Measurements from ENCODE around the gene MYO9A.
"Not testable (repeated sequence)": the region's sequence is repeated elsewhere in the genome, so short reads cannot be mapped to it uniquely, and the experiment has no call there.

The MYO9A gene

DNA sequence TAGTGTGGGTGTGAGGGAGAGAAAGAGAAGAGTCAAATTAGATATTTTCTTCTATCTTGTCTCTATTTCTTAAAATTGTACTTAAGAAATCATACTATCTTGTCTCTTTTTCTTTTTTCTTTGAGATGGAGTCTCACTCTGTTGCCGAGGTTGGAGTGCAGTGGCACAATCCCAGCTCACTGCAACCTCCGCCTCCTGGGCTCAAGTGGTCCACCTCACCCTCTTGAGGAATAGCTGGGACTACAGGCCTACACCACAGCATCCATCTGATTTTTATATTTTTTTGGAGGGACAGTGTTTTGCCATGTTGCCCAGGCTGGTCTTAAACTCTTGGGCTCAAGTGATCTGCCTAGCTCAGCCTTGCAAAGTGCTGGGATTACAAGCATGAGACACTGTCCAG is 104.2 kb downstream of the MYO9A start:
- H3K4me3 ChIP-seq (ENCODE audit: insufficient read length, low read depth), result no peak overlapping the region
- no peaks in the 10 kb centered on the region for H3K27me3 ChIP-seq (ENCODE audit: insufficient read depth, insufficient read length)
- no peak overlapping the region for H3K9ac ChIP-seq (ENCODE audit: insufficient read length, low read depth)
- H3K36me3 ChIP-seq (ENCODE audit: insufficient read depth, insufficient read length, low read length), result peaks cover 11% of the 10 kb centered on the region
- TF ChIP-seq YY1 (IDR thresholded peaks at IDR 0.05; ENCODE audit: insufficient read depth, insufficient read length), result no peak
- no peaks in the 10 kb centered on the region for H3K9me3 ChIP-seq (ENCODE audit: insufficient read depth, low read length)
- no peaks in the 10 kb centered on the region for H3K4me1 ChIP-seq (ENCODE audit: insufficient read depth, insufficient read length)
- DNase-seq (ENCODE audit: low read depth, low spot score), result no peak

DNA sequence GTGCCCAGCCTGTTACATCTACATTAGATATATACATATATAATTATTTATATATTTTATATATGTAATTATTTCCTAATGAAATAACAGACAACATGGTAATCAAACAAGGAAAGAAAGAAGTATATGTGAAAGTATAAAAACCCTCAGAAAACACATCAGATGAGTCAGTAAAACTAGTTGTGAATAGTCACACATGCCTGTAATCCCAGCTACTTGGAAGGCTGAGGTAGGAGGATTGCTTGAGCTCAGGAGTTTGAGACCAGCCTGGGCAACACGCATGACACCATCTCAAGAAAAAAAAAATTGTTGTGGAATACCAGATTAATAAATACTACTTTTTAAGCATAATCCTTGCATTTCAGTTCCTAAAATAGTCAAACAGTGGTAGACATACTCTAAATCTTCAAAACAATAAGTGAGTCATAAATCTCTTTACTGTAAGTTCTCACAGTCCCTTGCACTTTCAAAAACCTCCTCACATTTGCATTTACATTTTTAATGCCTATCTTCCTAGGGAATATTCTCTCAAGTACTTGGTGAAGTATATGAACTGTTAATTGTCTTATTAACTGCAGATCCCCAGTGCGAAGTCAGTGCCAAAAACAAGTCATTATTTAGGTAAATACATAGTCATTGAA is 106.5 kb downstream of the MYO9A start:
- Histone ChIP-seq H3K27me3 (ENCODE audit: insufficient read depth, insufficient read length) (no peaks in the 10 kb centered on the region), H3K9ac (ENCODE audit: insufficient read length, low read depth) (no peak overlapping the region), H3K4me3 (ENCODE audit: insufficient read length, low read depth) (no peak overlapping the region), H3K36me3 (ENCODE audit: insufficient read depth, insufficient read length, low read length) (peaks cover 15% of the 10 kb centered on the region), H3K4me1 (ENCODE audit: insufficient read depth, insufficient read length) (no peaks in the 10 kb centered on the region), H3K9me3 (ENCODE audit: insufficient read depth, low read length) (no peaks in the 10 kb centered on the region)
- DNase-seq (ENCODE audit: low read depth, low spot score), result no peak
- no peak for TF ChIP-seq YY1 (IDR thresholded peaks at IDR 0.05; ENCODE audit: insufficient read depth, insufficient read length)
- no peak for TF ChIP-seq ZNF274 (IDR thresholded peaks at IDR 0.05; ENCODE audit: low read depth, low read length)
- no peak for TF ChIP-seq SUZ12 (IDR thresholded peaks at IDR 0.05; ENCODE audit: extremely low read depth, insufficient read depth, insufficient read length)

DNA sequence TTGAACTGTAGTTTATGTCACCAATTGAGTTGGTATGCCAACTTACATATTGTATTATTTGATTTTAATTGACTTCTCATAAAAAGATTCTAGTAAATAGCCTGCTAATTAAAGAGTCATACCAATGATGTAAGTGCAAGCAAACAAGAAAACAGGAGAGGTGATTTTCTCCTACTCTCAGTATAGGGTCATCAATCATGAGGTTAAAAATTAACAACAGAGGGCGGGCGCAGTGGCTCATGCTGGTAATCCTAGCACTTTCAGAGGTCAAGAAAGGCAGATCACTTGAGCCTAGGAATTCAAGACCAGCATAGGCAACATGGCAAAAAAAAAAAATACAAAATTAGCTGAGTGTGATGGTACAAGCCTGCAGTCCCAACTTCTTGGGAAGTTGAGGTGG is 108.7 kb downstream of the MYO9A start:
- Histone ChIP-seq H3K36me3 (ENCODE audit: insufficient read depth, insufficient read length, low read length) (peaks cover 19% of the 10 kb centered on the region), H3K27me3 (ENCODE audit: insufficient read depth, insufficient read length) (no peaks in the 10 kb centered on the region), H3K4me1 (ENCODE audit: insufficient read depth, insufficient read length) (no peaks in the 10 kb centered on the region), H3K9ac (ENCODE audit: insufficient read length, low read depth) (no peak overlapping the region), H3K4me3 (ENCODE audit: insufficient read length, low read depth) (no peak overlapping the region), H3K9me3 (ENCODE audit: insufficient read depth, low read length) (no peaks in the 10 kb centered on the region)
- no peak for DNase-seq (ENCODE audit: low read depth, low spot score)
- TF ChIP-seq YY1 (IDR thresholded peaks at IDR 0.05; ENCODE audit: insufficient read depth, insufficient read length) (no peak), ZNF274 (IDR thresholded peaks at IDR 0.05; ENCODE audit: low read depth, low read length) (no peak), SUZ12 (IDR thresholded peaks at IDR 0.05; ENCODE audit: extremely low read depth, insufficient read depth, insufficient read length) (no peak)

DNA sequence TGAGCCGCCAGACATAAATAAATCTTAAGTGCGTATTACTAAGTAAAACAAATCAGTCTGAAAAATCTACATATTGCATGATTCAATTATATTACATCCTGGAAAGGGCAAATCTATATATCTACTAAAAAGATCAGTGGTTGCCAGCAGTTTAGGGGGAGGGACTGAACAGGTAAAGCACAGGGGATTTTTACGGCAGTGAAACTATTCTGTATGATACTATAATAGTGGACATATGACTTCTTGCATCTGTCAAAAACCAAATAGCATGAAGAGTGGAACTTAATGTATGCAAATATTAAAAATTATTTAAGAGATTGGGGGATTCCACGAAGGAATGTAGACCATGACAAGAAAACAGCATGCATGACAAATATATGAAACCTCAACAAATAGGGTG is 111.6 kb downstream of the MYO9A start:
- TF ChIP-seq YY1 (IDR thresholded peaks at IDR 0.05; ENCODE audit: insufficient read depth, insufficient read length) (no peak), ZNF274 (IDR thresholded peaks at IDR 0.05; ENCODE audit: low read depth, low read length) (no peak), SUZ12 (IDR thresholded peaks at IDR 0.05; ENCODE audit: extremely low read depth, insufficient read depth, insufficient read length) (no peak)
- Histone ChIP-seq H3K27me3 (ENCODE audit: insufficient read depth, insufficient read length) (no peaks in the 10 kb centered on the region), H3K4me1 (ENCODE audit: insufficient read depth, insufficient read length) (no peaks in the 10 kb centered on the region), H3K9ac (ENCODE audit: insufficient read length, low read depth) (no peak overlapping the region), H3K9me3 (ENCODE audit: insufficient read depth, low read length) (no peaks in the 10 kb centered on the region), H3K36me3 (ENCODE audit: insufficient read depth, insufficient read length, low read length) (peaks cover 19% of the 10 kb centered on the region), H3K4me3 (ENCODE audit: insufficient read length, low read depth) (no peak overlapping the region)
- no peak for DNase-seq (ENCODE audit: low read depth, low spot score)

DNA sequence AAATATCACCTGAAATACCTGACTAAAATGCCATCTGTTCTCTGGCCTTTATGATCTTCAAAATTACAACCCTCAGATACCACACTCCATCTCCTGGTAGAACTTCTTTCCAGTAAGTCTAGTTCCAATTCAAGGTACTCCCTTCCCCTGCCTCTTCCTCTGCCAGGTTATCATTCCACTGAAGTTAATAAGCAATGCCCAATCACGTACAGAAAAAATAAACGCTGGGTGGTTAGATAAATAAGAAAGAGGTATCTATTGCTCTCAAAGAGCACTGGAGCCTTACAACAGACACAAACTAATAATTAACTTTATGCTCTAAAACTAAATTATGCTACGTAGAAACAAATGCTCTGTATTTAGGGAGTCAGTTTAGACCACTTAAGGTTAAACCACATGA is 112.5 kb downstream of the MYO9A start:
- TF ChIP-seq ZNF274 (IDR thresholded peaks at IDR 0.05; ENCODE audit: low read depth, low read length) (no peak), SUZ12 (IDR thresholded peaks at IDR 0.05; ENCODE audit: extremely low read depth, insufficient read depth, insufficient read length) (no peak), YY1 (IDR thresholded peaks at IDR 0.05; ENCODE audit: insufficient read depth, insufficient read length) (no peak)
- Histone ChIP-seq H3K27me3 (ENCODE audit: insufficient read depth, insufficient read length) (no peaks in the 10 kb centered on the region), H3K4me3 (ENCODE audit: insufficient read length, low read depth) (no peak overlapping the region), H3K4me1 (ENCODE audit: insufficient read depth, insufficient read length) (no peaks in the 10 kb centered on the region), H3K36me3 (ENCODE audit: insufficient read depth, insufficient read length, low read length) (peaks cover 19% of the 10 kb centered on the region), H3K9me3 (ENCODE audit: insufficient read depth, low read length) (no peaks in the 10 kb centered on the region), H3K9ac (ENCODE audit: insufficient read length, low read depth) (no peak overlapping the region)
- DNase-seq (ENCODE audit: low read depth, low spot score), result no peak

DNA sequence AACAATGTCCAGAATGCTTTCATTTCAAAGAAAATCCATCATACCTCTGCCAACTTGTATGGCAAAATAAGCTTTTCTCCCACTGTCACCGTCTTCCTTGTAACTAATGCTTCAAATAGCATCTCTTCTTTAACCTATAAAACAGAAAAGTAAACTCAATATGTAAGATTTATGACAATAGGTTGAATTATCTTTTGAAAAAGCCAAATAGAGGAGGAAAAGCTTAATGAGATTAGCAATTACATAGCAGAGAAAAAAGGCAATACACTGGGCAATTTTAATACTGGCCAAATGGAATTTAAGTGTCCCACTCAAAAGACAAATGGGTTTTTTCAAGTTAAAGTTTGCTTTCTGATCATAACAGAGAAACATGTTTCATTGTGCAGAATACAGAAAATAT is 118.1 kb downstream of the MYO9A start:
- no peak overlapping the region for H3K9ac ChIP-seq (ENCODE audit: insufficient read length, low read depth)
- DNase-seq (ENCODE audit: low read depth, low spot score), result no peak
- no peaks in the 10 kb centered on the region for H3K9me3 ChIP-seq (ENCODE audit: insufficient read depth, low read length)
- no peaks in the 10 kb centered on the region for H3K27me3 ChIP-seq (ENCODE audit: insufficient read depth, insufficient read length)
- H3K4me3 ChIP-seq (ENCODE audit: insufficient read length, low read depth), result no peak overlapping the region
- TF ChIP-seq SUZ12 (IDR thresholded peaks at IDR 0.05; ENCODE audit: extremely low read depth, insufficient read depth, insufficient read length), result no peak
- no peak for TF ChIP-seq YY1 (IDR thresholded peaks at IDR 0.05; ENCODE audit: insufficient read depth, insufficient read length)
- TF ChIP-seq ZNF274 (IDR thresholded peaks at IDR 0.05; ENCODE audit: low read depth, low read length), result no peak
- H3K36me3 ChIP-seq (ENCODE audit: insufficient read depth, insufficient read length, low read length), result peaks cover 5% of the 10 kb centered on the region
- H3K4me1 ChIP-seq (ENCODE audit: insufficient read depth, insufficient read length), result no peaks in the 10 kb centered on the region

DNA sequence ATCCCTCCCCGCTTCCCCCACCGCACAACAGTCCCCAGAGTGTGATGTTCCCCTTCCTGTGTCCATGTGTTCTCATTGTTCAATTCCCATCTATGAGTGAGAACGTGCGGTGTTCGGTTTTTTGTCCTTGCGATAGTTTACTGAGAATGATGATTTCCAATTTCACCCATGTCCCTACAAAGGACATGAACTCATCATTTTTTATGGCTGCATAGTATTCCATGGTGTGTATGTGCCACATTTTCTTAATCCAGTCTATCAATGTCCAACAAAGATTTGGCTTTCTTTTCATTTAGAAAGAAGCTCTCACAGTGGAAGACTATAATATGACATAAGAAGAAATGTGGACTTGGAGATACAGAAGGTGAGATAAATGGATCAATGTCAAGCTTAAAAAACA is 119.2 kb downstream of the MYO9A start:
- H3K4me1 ChIP-seq (ENCODE audit: insufficient read depth, insufficient read length); H3K4me3 ChIP-seq (ENCODE audit: insufficient read length, low read depth); H3K27me3 ChIP-seq (ENCODE audit: insufficient read depth, insufficient read length); DNase-seq (ENCODE audit: low read depth, low spot score); H3K36me3 ChIP-seq (ENCODE audit: insufficient read depth, insufficient read length, low read length); H3K9me3 ChIP-seq (ENCODE audit: insufficient read depth, low read length); H3K9ac ChIP-seq (ENCODE audit: insufficient read length, low read depth): not testable (repeated sequence)

DNA sequence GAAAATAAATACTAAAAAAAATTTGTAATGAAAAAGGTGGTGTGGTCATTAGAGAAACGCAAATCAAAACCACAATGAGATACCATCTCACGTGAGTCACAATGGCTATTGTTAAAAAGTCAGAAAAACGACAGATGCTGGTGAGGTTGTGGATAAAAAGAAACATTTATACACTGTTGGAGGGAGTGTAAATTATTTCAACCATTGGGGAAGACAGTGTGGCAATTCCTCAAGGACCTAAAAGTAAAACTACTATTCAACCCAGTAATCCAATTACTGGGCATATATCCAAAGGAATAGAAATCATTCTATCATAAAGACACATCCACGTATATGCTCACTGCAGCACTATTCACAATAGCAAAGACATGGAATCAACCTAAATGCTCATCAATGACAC is 120.3 kb downstream of the MYO9A start:
- H3K27me3 ChIP-seq (ENCODE audit: insufficient read depth, insufficient read length), result no peaks in the 10 kb centered on the region
- H3K9ac ChIP-seq (ENCODE audit: insufficient read length, low read depth), result no peak overlapping the region
- H3K9me3 ChIP-seq (ENCODE audit: insufficient read depth, low read length), result no peaks in the 10 kb centered on the region
- no peak overlapping the region for H3K4me3 ChIP-seq (ENCODE audit: insufficient read length, low read depth)
- no peaks in the 10 kb centered on the region for H3K4me1 ChIP-seq (ENCODE audit: insufficient read depth, insufficient read length)
- H3K36me3 ChIP-seq (ENCODE audit: insufficient read depth, insufficient read length, low read length), result peaks cover 5% of the 10 kb centered on the region
- no peak for DNase-seq (ENCODE audit: low read depth, low spot score)
- TF ChIP-seq SUZ12 (IDR thresholded peaks at IDR 0.05; ENCODE audit: extremely low read depth, insufficient read depth, insufficient read length) (no peak), YY1 (IDR thresholded peaks at IDR 0.05; ENCODE audit: insufficient read depth, insufficient read length) (no peak), ZNF274 (IDR thresholded peaks at IDR 0.05; ENCODE audit: low read depth, low read length) (no peak)

All from NT2/D1 (cell line).